ENCODE measurements around the gene DDX31. TPM values are rescaled to one million over a fixed set of nuclear protein-coding genes. Genes with fewer than 3 reads are reported as not detected.
A peak's percentile ranks its signal among the peaks of the same experiment; 100 is the strongest.

The DDX31 gene
- total and polyA plus RNA-seq, 9 of the 15 experiments (the other 6 are each of a cell fraction or from before 2014, with no cell fraction given) = 11.9 to 24.6 (median 22.2) TPM

DNA sequence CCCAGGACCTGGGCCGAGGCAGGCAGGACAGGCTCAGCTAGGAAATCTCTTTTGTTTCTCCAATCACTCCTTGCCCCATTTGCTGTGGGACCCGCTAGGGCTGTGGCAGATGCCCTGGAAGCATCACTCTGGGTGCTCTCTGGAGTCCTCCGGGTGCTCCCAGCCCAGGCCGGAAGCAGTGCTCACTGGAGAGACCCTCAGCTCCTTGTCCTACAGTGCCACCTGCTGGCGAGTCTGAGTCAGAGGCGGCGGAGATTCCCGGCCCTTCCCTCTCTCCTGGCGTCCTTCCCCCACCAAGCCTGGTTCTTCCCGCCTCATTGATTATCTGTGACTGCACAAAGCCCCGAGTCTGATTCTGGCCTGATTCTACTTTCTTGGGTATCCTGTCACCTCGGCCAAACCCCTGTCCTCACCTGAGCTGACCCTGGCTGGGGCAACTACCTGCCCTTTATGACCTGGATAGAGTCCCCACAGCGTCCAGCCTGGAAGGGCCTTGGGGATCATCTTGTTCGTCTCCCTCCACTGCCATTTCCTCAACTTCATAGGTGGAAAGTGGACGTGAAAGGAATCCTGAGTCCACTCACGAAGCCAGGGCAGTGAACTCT is 94.7 kb downstream of the DDX31 start (continued):
- TF ChIP-seq, protein P1, sequence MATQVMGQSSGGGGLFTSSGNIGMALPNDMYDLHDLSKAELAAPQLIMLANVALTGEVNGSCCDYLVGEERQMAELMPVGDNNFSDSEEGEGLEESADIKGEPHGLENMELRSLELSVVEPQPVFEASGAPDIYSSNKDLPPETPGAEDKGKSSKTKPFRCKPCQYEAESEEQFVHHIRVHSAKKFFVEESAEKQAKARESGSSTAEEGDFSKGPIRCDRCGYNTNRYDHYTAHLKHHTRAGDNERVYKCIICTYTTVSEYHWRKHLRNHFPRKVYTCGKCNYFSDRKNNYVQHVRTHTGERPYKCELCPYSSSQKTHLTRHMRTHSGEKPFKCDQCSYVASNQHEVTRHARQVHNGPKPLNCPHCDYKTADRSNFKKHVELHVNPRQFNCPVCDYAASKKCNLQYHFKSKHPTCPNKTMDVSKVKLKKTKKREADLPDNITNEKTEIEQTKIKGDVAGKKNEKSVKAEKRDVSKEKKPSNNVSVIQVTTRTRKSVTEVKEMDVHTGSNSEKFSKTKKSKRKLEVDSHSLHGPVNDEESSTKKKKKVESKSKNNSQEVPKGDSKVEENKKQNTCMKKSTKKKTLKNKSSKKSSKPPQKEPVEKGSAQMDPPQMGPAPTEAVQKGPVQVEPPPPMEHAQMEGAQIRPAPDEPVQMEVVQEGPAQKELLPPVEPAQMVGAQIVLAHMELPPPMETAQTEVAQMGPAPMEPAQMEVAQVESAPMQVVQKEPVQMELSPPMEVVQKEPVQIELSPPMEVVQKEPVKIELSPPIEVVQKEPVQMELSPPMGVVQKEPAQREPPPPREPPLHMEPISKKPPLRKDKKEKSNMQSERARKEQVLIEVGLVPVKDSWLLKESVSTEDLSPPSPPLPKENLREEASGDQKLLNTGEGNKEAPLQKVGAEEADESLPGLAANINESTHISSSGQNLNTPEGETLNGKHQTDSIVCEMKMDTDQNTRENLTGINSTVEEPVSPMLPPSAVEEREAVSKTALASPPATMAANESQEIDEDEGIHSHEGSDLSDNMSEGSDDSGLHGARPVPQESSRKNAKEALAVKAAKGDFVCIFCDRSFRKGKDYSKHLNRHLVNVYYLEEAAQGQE (IDR thresholded peaks at IDR 0.05; ENCODE audit: borderline replicate concordance) = peak; percentile 80
- TF ChIP-seq, protein P1 (CRISPR knock-in tag; IDR thresholded peaks at IDR 0.05; ENCODE audit: low read depth) = no peak
- peak; percentile 78 for TF ChIP-seq MCM2 (IDR thresholded peaks at IDR 0.05; ENCODE audit: low read depth)
- TF ChIP-seq, protein P2, sequence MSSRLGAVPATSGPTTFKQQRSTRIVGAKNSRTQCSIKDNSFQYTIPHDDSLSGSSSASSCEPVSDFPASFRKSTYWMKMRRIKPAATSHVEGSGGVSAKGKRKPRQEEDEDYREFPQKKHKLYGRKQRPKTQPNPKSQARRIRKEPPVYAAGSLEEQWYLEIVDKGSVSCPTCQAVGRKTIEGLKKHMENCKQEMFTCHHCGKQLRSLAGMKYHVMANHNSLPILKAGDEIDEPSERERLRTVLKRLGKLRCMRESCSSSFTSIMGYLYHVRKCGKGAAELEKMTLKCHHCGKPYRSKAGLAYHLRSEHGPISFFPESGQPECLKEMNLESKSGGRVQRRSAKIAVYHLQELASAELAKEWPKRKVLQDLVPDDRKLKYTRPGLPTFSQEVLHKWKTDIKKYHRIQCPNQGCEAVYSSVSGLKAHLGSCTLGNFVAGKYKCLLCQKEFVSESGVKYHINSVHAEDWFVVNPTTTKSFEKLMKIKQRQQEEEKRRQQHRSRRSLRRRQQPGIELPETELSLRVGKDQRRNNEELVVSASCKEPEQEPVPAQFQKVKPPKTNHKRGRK (tag; IDR thresholded peaks at IDR 0.05) = no peak
- TF ChIP-seq ZFP36 (IDR thresholded peaks at IDR 0.05; ENCODE audit: low read depth, low read length, partially characterized antibody) = peak; percentile 36
- TF ChIP-seq, protein P3, sequence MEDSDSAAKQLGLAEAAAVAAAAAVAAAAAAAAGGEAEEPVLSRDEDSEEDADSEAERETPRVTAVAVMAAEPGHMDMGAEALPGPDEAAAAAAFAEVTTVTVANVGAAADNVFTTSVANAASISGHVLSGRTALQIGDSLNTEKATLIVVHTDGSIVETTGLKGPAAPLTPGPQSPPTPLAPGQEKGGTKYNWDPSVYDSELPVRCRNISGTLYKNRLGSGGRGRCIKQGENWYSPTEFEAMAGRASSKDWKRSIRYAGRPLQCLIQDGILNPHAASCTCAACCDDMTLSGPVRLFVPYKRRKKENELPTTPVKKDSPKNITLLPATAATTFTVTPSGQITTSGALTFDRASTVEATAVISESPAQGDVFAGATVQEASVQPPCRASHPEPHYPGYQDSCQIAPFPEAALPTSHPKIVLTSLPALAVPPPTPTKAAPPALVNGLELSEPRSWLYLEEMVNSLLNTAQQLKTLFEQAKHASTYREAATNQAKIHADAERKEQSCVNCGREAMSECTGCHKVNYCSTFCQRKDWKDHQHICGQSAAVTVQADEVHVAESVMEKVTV (CRISPR knock-in tag; IDR thresholded peaks at IDR 0.05) = peak; percentile 54; the same call in 1 of the 2 replicates
- no peak for TF ChIP-seq ZSCAN29 (IDR thresholded peaks at IDR 0.05)
- no peak for TF ChIP-seq ZNF277 (CRISPR knock-in tag; IDR thresholded peaks at IDR 0.05; ENCODE audit: borderline replicate concordance)
- TF ChIP-seq HMBOX1 (IDR thresholded peaks at IDR 0.05) = no peak
- no peak for TF ChIP-seq FOXO4 (CRISPR knock-in tag; IDR thresholded peaks at IDR 0.05)
- TF ChIP-seq CBX8 (IDR thresholded peaks at IDR 0.05; ENCODE audit: borderline replicate concordance, extremely low read depth, low read depth, low read length, poor library complexity, severe bottlenecking) = no peak
- TF ChIP-seq ARID2 (IDR thresholded peaks at IDR 0.05) = peak; percentile 70
